ENCODE results near the gene ASCL1. TPM values are rescaled to one million over a fixed set of nuclear protein-coding genes. Genes with fewer than 3 reads are reported as not detected.

The ASCL1 gene
- total and polyA plus RNA-seq, 8 donors = 0.04 to 0.40 (median 0.20) TPM; not detected in 2

GRCh38 chr12:102993537-102993936 lies 36.1 kb downstream of the ASCL1 start:
- Histone ChIP-seq H3K4me1 (no peaks in the 10 kb centered on the region), H3K4me3 (no peak overlapping the region), H3K9me3 (no peaks in the 10 kb centered on the region), H3K27ac (no peak overlapping the region), H3K36me3 (no peaks in the 10 kb centered on the region), H3K27me3 (no peaks in the 10 kb centered on the region)
- no peak for TF ChIP-seq CTCF (IDR thresholded peaks at IDR 0.05)
- FAIRE-seq (no peak), ATAC-seq (no peak), DNase-seq (no peak)
- 48 to 54% methylated on average over 1 of the region's 1 CpG for WGBS, 2 donors
- intact Hi-C loops (cut with DNase I) = no loop called here

- no peak for FAIRE-seq
- H3K4me1 ChIP-seq = no peaks in the 10 kb centered on the region
- 57 to 67% methylated on average over 1 of the region's 1 CpG for WGBS, 2 donors
These were observed 37.9 kb downstream of the ASCL1 start for GRCh38 chr12:102995372-102995771.

More at GRCh38 chr12:102995372-102995771, 37.9 kb downstream of the ASCL1 start:
- Histone ChIP-seq H3K27me3 (no peaks in the 10 kb centered on the region), H3K9me3 (no peaks in the 10 kb centered on the region), H3K4me3 (no peak overlapping the region), H3K36me3 (no peaks in the 10 kb centered on the region), H3K27ac (no peak overlapping the region)
- ATAC-seq (no peak), DNase-seq (no peak)
- TF ChIP-seq CTCF (IDR thresholded peaks at IDR 0.05) = no peak
- intact Hi-C loops (cut with DNase I) = no loop called here

Other genes with a start within 250 kb of the ASCL1 start
- 10 to 100 TPM in 4 of 6 donors, 1 to 10 TPM in 2; 5.9 to 27.4 (median 11.5) TPM for gene PAH, start 40.4 kb upstream of the ASCL1 start, total RNA-seq
- 10 to 100 TPM; 42.0 to 89.3 TPM for gene PAH, start 40.4 kb upstream of the ASCL1 start, polyA plus RNA-seq

Measured in pancreas (tissue), 10 donors.